GM18858 (cell line): ENCODE results near the gene UBR2.
"Not testable (repeated sequence)": the region's sequence is repeated elsewhere in the genome, so short reads cannot be mapped to it uniquely, and the experiment has no call there.

Experiments
- ATAC-seq: cut with Tn5 transposase; IDR thresholded peaks from one replicate; pipeline ENCODE4 v1.9.1; 2021; ENCODE audit not compliant: unreplicated experiment

The UBR2 gene

DNA sequence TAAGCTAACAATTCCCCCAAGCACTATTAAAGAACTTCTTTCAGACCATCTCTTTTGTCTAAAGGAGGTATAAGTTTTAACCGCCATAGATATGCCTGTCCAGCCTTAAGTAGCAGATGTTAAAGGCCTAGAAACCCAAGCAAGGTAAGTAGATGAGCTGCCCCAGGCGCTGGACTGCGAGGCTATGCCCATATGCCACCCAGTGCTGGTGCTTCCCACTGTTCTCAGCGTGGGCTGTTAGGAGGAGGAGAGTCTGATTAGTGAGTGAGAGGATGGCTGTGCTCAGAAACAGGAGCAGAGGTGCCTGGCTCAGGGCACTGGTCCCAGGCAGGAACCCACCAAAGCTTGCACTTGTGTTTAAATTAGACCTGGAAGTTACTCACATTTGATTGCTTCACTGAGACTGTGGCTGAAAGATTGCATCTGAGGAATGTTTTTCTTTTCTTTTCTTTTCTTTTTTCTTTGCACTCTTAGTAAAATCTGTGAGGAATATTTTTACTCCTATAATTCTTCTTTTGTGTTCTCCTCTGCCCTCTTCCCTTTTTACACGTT is 126.4 kb downstream of the UBR2 start:
- ATAC-seq, result no peak

DNA sequence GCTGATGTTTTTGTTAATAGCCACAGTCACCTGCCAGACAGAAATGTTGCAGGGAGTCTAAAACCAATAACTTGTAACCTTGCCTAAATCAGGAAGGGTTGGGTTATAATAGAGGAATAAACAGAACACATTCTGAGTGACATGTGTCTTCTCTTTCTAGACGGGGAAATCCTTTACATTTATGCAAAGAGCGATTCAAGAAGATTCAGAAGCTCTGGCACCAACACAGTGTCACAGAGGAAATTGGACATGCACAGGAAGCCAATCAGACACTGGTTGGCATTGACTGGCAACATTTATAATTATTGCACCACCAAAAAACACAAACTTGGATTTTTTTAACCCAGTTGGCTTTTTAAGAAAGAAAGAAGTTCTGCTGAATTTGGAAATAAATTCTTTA is 127.0 kb downstream of the UBR2 start:
- ATAC-seq, result no peak

GRCh38 chr6:42692137-42692911 is 128.5 kb downstream of the UBR2 start:
- no peak for ATAC-seq

DNA sequence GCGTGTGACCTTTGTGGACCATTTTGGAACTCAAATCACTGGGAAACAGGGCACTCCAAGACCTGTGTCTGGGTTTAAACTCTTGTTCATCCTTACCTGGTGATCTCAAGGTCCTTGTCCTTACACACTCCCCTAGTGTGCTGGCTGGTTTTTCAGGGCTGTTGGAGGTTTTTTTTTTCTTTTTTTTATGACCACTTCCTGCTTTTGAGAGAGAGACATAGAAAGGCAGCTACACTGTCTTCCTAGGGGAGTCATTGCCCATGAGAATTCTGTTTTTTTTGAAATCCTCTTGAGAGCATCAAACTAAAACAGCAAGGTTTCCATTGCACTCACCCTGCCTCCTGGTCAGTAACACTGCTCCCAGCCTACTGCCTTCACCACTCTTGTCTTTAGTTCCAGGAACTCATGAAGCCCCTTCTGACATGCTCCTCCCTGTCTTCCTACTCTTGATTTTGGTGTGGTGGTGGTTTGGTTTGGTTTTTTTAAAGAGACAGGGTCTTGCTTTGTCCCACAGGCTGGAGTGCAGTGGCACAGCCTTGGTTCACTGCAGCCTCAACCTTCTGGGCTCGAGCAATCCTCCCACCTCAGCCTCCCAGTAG is 130.0 kb downstream of the UBR2 start:
- no peak for ATAC-seq

DNA sequence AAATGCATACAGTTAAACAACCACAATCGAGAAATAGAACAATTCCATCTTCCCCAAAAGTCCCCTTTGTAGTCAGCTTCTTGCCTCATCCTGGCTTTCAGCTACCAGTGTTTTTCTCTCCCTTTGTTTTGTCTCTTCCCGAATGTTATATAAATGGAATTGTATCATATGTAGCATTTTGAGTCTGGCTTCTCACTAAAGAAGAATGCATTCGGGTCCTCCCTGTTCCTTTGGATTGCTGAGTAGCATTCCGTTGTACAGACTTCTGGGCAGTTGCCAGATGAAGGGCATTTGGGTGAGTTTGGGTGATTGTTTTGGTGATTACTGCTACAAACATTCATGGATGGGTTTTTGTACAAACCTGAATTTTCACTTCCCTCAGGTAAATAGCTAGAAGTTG is 130.8 kb downstream of the UBR2 start:
- ATAC-seq, result no peak

- ATAC-seq, result no peak
These were observed 132.9 kb downstream of the UBR2 start for GRCh38 chr6:42696526-42697267.

DNA sequence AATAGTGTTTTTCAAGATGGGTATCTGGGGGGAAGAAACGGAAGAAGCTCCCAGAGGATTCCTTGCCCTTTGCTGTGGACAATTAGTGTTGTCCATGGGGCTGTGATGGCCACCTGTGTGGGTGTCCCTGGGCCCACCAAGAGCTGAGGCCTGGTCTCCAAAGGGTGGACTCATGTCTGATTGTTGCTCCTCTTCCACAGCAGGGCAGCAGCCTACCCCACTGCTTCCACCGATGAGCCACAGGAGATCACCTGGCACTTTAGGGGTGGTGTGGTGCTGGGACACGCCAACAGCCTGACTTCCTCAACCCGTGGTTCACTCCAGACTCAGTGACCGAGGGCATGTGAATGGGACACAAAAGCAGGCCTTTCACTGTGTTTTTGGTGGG is 133.4 kb downstream of the UBR2 start:
- ATAC-seq, result no peak

GRCh38 chr6:42698217-42698616 is 134.4 kb downstream of the UBR2 start:
- ATAC-seq, result no peak

DNA sequence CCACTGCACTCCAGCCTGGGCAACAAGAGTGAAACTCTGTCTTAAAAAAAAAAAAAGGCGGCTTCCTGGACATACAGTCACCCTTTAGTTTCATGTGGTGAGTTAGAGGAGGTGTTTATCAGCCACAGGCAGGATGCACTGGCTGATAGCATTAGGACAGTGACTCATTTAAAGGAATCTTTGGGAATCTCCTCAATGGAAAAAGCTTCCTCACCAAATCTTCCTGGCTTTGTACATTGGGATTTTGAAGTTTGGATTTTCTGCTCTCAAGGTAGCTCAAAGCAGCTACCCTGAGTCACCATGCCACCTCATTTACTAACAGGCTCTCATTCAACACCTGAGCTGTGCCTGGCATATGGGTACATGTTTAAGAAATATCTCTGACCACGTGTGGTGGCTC is 138.4 kb downstream of the UBR2 start:
- no peak for ATAC-seq

DNA sequence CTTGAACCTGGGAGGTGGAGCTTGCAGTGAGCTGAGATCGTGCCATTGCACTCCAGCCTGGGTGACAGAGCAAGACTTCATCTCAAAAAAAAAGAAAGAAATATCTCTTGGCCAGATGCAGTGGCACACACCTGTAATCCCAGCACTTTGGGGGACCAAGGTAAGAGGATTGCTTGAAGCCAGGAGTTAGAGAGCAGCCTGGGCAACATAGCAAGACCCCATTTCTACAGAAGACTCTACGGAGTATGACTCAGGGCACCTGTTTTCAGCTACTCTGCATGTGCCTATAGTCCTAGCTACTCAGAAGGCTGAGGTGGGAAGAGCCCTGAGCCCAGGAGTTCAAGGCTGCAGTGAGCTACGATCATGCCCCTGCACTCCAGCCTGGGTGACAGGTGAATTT is 139.0 kb downstream of the UBR2 start:
- ATAC-seq, result not testable (repeated sequence)

- ATAC-seq, result no peak
These were observed 140.6 kb downstream of the UBR2 start for GRCh38 chr6:42704251-42704936.

DNA sequence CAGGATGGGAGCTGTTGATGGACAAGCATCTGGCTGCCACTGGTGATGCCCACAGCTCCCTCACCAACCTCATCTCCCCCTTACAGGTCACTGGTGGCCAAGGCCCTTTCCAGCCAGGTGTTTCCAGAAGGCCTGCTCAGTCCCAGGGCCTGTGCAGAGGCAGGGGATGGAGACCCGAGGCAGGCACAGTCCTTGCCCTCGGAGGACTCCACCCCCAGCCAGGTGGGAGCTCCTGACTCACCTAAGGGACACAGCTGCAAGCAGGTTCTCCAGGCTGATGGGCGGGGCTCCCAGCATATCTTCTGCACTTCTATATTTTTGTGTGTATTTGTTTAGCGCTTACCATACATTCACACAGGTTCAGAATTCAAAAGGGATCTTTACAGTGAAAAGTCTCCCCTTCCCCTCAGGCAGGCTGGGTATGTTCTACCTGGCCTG is 141.1 kb downstream of the UBR2 start:
- ATAC-seq, result no peak

GRCh38 chr6:42707595-42707994 is 143.8 kb downstream of the UBR2 start:
- no peak for ATAC-seq

DNA sequence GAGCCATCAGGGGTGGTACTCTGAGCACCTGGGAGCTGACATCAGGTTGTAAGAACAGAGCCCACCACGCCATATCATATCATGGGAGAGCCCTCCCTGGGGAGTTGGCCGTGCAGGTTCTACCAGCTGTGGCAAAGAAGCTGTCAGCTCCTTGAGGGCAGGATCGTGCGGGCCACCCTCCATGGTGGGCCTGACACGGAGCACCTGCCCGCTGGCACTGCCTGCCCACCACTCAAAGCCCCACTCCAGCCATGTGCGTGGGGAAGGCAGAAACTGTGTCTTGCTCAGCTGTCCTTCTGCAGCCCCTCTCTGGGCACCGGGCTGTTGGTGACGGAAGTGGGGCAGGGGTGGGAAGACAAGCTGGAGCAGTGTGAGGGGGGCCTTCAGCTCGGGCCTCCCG is 144.3 kb downstream of the UBR2 start:
- no peak for ATAC-seq

DNA sequence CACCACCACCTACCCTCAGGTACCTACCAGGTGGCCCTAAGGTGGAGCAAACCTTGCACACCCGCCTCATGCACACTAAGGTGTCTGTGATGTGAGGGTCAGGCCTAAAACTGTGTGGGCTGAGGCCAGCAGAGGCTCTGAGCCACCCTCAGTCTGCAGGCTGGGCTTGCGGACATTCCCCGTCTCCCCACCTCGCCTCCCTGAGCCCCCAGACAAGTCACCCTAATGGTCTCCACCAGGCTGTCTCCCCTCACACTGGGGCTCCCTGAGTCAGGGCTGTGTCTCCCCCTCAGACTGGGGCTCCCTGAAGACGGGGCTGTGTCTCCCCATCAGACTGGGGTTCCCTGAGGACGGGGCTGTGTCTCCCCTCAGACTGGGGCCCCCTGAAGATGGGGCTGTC is 146.0 kb downstream of the UBR2 start:
- no peak for ATAC-seq

GRCh38 chr6:42710316-42710715 is 146.5 kb downstream of the UBR2 start:
- ATAC-seq, result no peak

- no peak for ATAC-seq
These were observed 148.1 kb downstream of the UBR2 start for GRCh38 chr6:42711930-42712329.

- ATAC-seq, result no peak
These were observed 150.4 kb downstream of the UBR2 start for GRCh38 chr6:42714098-42714761.

- ATAC-seq, result no peak
These were observed 152.0 kb downstream of the UBR2 start for GRCh38 chr6:42715871-42716270.

DNA sequence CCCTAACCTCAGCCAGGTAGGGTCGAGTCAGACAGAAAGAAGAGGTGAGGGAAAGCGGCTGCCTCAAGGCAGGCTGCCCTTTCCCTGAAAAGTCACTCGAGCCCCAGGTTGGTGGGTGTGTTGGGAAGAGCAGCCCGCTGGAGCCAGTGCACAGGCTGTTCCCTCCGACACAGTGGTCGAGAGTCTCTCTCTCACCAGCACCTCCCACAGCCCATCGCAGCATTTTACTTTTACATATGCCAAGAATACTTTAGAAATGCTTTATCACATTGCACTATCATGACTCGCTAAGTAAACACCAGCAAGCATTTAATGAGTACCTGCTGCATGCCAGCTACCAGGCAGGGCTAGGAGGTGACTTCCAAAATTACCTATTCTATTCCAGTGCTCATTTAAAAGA is 156.9 kb downstream of the UBR2 start:
- ATAC-seq, result no peak

DNA sequence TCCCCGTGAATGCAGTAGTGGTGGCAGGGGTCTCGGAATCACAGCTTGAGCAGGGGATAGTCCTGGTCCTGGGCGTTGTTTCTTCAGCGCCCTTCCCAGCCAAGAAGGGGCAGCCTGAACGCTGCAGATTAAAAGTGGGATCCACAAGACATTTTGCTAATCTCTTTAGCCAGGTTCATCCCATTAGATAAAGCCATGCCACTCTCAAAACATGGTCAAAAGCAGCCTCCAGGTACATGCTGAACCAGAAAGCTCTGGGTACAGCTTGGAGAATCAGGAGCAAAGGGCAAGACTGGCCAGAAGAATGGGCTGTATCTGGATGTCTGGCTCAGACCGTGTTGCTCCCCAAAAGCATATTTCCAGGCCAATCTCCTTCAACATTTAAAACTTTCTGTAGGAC is 158.7 kb downstream of the UBR2 start, which contains the start of gene PRPH2:
Gene PRPH2, minus strand, starts transcription at position 101 of the 400 bp plus-strand sequence. CDS start 263 bp downstream, outside the sequence.
- ATAC-seq, result no peak
